ENCODE results near the gene SLC44A1.

DNA sequence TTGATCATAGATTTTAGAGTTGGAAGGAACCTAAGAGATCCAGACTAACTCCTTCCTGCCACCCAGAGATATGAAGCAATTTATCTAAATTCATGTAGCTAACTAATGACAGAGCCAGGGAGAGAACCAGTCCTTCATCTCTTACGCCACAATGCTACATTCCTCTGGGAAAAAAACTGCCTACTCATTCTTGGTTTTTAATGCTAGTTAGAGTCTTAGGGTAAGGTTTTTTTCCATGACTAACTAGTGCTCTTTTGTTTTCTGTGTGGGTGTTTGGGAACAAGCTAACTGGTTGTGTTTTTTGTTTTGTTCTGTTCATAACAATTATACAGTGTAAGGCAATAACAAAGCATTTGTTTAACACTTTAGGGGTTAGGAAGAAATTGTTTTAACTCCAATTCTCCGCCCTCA is 52.4 kb downstream of the SLC44A1 start:
- TF ChIP-seq, protein P1, sequence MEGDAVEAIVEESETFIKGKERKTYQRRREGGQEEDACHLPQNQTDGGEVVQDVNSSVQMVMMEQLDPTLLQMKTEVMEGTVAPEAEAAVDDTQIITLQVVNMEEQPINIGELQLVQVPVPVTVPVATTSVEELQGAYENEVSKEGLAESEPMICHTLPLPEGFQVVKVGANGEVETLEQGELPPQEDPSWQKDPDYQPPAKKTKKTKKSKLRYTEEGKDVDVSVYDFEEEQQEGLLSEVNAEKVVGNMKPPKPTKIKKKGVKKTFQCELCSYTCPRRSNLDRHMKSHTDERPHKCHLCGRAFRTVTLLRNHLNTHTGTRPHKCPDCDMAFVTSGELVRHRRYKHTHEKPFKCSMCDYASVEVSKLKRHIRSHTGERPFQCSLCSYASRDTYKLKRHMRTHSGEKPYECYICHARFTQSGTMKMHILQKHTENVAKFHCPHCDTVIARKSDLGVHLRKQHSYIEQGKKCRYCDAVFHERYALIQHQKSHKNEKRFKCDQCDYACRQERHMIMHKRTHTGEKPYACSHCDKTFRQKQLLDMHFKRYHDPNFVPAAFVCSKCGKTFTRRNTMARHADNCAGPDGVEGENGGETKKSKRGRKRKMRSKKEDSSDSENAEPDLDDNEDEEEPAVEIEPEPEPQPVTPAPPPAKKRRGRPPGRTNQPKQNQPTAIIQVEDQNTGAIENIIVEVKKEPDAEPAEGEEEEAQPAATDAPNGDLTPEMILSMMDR (IDR thresholded peaks at IDR 0.05): no peak
- no peak for TF ChIP-seq POLR2A (IDR thresholded peaks at IDR 0.05)
